IMR-90 (cell line): Measurements from ENCODE around the gene MESP2. TPM values are rescaled to one million over a fixed set of nuclear protein-coding genes. Genes with fewer than 3 reads are reported as not detected.

Experiments
- ATAC-seq: fragments of 200-7000 bp; cut with Tn5 transposase; 2 replicates; pipeline ENCODE4 v1.9.1; 2020; ENCODE audit warnings: low read depth, mild to moderate bottlenecking, moderate library complexity
- BruUV-seq: library from RNA; stranded (reverse); fragments of 400-500 nt; replicated peaks from 2 replicates; lab custom pipeline; 2021; lab: Mats Ljungman, UMichigan
- CTCF ChIA-PET: fragments of 300-600 bp; formaldehyde crosslinking; extraction: SDS; loops from one replicate; lab custom pipeline; 2021; ENCODE audit warnings: antibody characterized with exemption; lab: Yijun Ruan, JAX
- POLR2A ChIA-PET: fragments of 300-600 bp; sonication (Branson Sonifier 250); formaldehyde crosslinking; loops from one replicate; lab custom pipeline; 2022; ENCODE audit warnings: antibody characterized with exemption; ENCODE audit not compliant: unreplicated experiment; lab: Charles Lee
- DNase-seq: peaks from one replicate; pipeline ENCODE4 v3.0.0; 2013
- H2AFZ ChIP-seq: replicated peaks from 2 replicates; pipeline ENCODE3; 2013; ENCODE audit warnings: low read length, mild to moderate bottlenecking; ENCODE audit not compliant: poor library complexity
- H2AK5ac ChIP-seq: 2 replicates; pipeline ENCODE4 v1.6.1; 2013; ENCODE audit warnings: low read depth, low read length, inconsistent platforms
- H2AK9ac ChIP-seq: replicated peaks from 2 replicates; pipeline ENCODE3; 2013; ENCODE audit warnings: mild to moderate bottlenecking, low read depth, low read length, moderate library complexity; ENCODE audit not compliant: poor library complexity
- H2BK120ac ChIP-seq: 2 replicates; pipeline ENCODE4 v1.6.1; 2013; ENCODE audit warnings: low read depth, low read length, inconsistent platforms
- H2BK15ac ChIP-seq: 3 replicates; pipeline ENCODE4 v1.6.1; 2013; ENCODE audit warnings: low read depth, low read length, inconsistent platforms
- H2BK20ac ChIP-seq: 2 replicates; pipeline ENCODE4 v1.6.1; 2013; ENCODE audit warnings: low read depth, mild to moderate bottlenecking, inconsistent platforms, low read length, moderate library complexity
- H2BK5ac ChIP-seq: 2 replicates; pipeline ENCODE4 v1.6.1; 2013; ENCODE audit warnings: mild to moderate bottlenecking, low read depth, low read length, inconsistent platforms; ENCODE audit not compliant: poor library complexity, severe bottlenecking
- H3K14ac ChIP-seq: replicated peaks from 2 replicates; pipeline ENCODE4 v1.6.1; 2013; ENCODE audit warnings: low read depth, low read length, inconsistent platforms
- H3K18ac ChIP-seq: 2 replicates; pipeline ENCODE4 v1.6.1; 2013; ENCODE audit warnings: low read depth, low read length, control low read depth
- H3K23ac ChIP-seq: 2 replicates; pipeline ENCODE4 v1.6.1; 2013; ENCODE audit warnings: low read depth, low read length, inconsistent platforms
- H3K27ac ChIP-seq: 2 replicates; pipeline ENCODE4 v1.5.1; 2013; ENCODE audit warnings: mild to moderate bottlenecking, control low read depth, low read length; ENCODE audit not compliant: insufficient read depth
- H3K27me3 ChIP-seq: 2 replicates; pipeline ENCODE4 v1.6.1; 2013; ENCODE audit warnings: low read length; ENCODE audit not compliant: control insufficient read depth, insufficient read depth
- H3K36me3 ChIP-seq: 2 replicates; pipeline ENCODE4 v1.6.1; 2013; ENCODE audit warnings: low read length, mixed read lengths; ENCODE audit not compliant: control insufficient read depth, insufficient read depth
- H3K4ac ChIP-seq: 2 replicates; pipeline ENCODE4 v1.6.1; 2013; ENCODE audit warnings: low read depth, low read length, inconsistent platforms
- H3K4me1 ChIP-seq: 2 replicates; pipeline ENCODE4 v1.6.1; 2013; ENCODE audit warnings: low read length, mixed read lengths; ENCODE audit not compliant: control insufficient read depth, insufficient read depth
- H3K4me2 ChIP-seq: 2 replicates; pipeline ENCODE4 v1.6.1; 2013; ENCODE audit warnings: low read depth, mild to moderate bottlenecking, control low read depth, low read length, moderate library complexity
- H3K4me3 ChIP-seq: 2 replicates; pipeline ENCODE4 v1.5.1; 2013; ENCODE audit warnings: low read depth, mild to moderate bottlenecking, control low read depth, low read length, moderate library complexity; ENCODE audit not compliant: insufficient read depth
- H3K56ac ChIP-seq: 2 replicates; pipeline ENCODE4 v1.6.1; 2013; ENCODE audit warnings: low read length, inconsistent platforms; ENCODE audit not compliant: insufficient read depth; ENCODE audit errors: extremely low read depth
- H3K79me1 ChIP-seq, 2 experiments: 2 replicates each; pipeline ENCODE4 v1.6.1; 2013; ENCODE audit warnings: low read length in 2 of 2, inconsistent platforms in 1 of 2, low read depth in 1 of 2
- H3K9ac ChIP-seq: 2 replicates; pipeline ENCODE4 v1.6.1; 2013; ENCODE audit warnings: low read depth, low read length, control low read depth
- H3K9me1 ChIP-seq: 2 replicates; pipeline ENCODE4 v1.6.1; 2013; ENCODE audit warnings: low read length, inconsistent platforms; ENCODE audit not compliant: insufficient read depth
- H3K9me3 ChIP-seq: 2 replicates; pipeline ENCODE4 v1.6.1; 2013; ENCODE audit warnings: low read length; ENCODE audit not compliant: control insufficient read depth, insufficient read depth
- H4K20me1 ChIP-seq: 2 replicates; pipeline ENCODE4 v1.6.1; 2013; ENCODE audit warnings: low read length, inconsistent platforms; ENCODE audit not compliant: insufficient read depth
- H4K5ac ChIP-seq: 2 replicates; pipeline ENCODE4 v1.6.1; 2013; ENCODE audit warnings: mild to moderate bottlenecking, low read depth, low read length, control low read depth
- H4K8ac ChIP-seq, 2 experiments: 2 replicates each; pipeline ENCODE4 v1.6.1; 2013; ENCODE audit warnings: low read depth in 2 of 2, low read length in 2 of 2, control low read depth in 1 of 2, inconsistent platforms in 1 of 2
- H4K91ac ChIP-seq: 2 replicates; pipeline ENCODE4 v1.6.1; 2013; ENCODE audit warnings: low read depth, low read length, inconsistent platforms; ENCODE audit not compliant: insufficient read depth
- BHLHE40 ChIP-seq: fragments of 150-350 bp; IDR thresholded peaks from 2 replicates; pipeline ENCODE4 v1.6.1; 2016; ENCODE audit warnings: mild to moderate bottlenecking, low read depth, low read length
- CEBPB ChIP-seq: IDR thresholded peaks from 2 replicates; pipeline ENCODE4 v1.6.1; 2012; ENCODE audit warnings: low read depth, low read length, improper control_type of control experiment
- CHD1 ChIP-seq: IDR thresholded peaks from 2 replicates; pipeline ENCODE4 v1.6.1; 2012; ENCODE audit warnings: low read depth, low read length, improper control_type of control experiment
- CTCF ChIP-seq: conservative IDR thresholded peaks from 2 replicates; pipeline ENCODE4 v1.5.1; 2012; ENCODE audit warnings: mild to moderate bottlenecking, low read depth, low read length, improper control_type of control experiment
- ELK1 ChIP-seq: fragments of 150-350 bp; IDR thresholded peaks from 2 replicates; pipeline ENCODE4 v1.6.1; 2016; ENCODE audit warnings: low read depth, mild to moderate bottlenecking, low read length, moderate library complexity, borderline replicate concordance
- FOS ChIP-seq: fragments of 150-350 bp; IDR thresholded peaks from 2 replicates; pipeline ENCODE4 v1.6.1; 2016; ENCODE audit warnings: low read depth, low read length
- MAFK ChIP-seq: IDR thresholded peaks from 2 replicates; pipeline ENCODE4 v1.6.1; 2012; ENCODE audit warnings: low read depth, low read length, improper control_type of control experiment
- MAZ ChIP-seq: IDR thresholded peaks from 2 replicates; pipeline ENCODE4 v1.6.1; 2012; ENCODE audit warnings: low read depth, mild to moderate bottlenecking, low read length, improper control_type of control experiment, moderate library complexity, borderline replicate concordance
- NFE2L2 ChIP-seq: fragments of 150-350 bp; IDR thresholded peaks from 2 replicates; pipeline ENCODE4 v1.6.1; 2016; ENCODE audit warnings: low read depth, mild to moderate bottlenecking, low read length
- POLR2A ChIP-seq: IDR thresholded peaks from 2 replicates; pipeline ENCODE4 v1.6.1; 2012; ENCODE audit warnings: mild to moderate bottlenecking, low read depth, low read length
- RCOR1 ChIP-seq: IDR thresholded peaks from 2 replicates; pipeline ENCODE4 v1.6.1; 2012; ENCODE audit warnings: mild to moderate bottlenecking, low read length, improper control_type of control experiment; ENCODE audit not compliant: insufficient replicate concordance
- WGBS, 2 experiments: methylation state at CpG; one replicate each; pipeline versions ENCODE4 v1.1.5 to v1.1.7; 2013; ENCODE audit warnings: missing lambda C conversion rate in 2 of 2; ENCODE audit not compliant: insufficient read length in 1 of 2; ENCODE audit errors: extremely low coverage in 2 of 2; 5-methylcytosine and 5-hydroxymethylcytosine counted together
- dilution Hi-C: fragments of 300-500 bp; cut with HindIII; formaldehyde crosslinking; loops from one replicate; pipeline ENCODE4 v1.14.3; 2018; ENCODE audit warnings: low sequenced_read_pairs; ENCODE audit not compliant: unreplicated experiment
- in situ Hi-C: fragments of 300-500 bp; cut with MboI; formaldehyde crosslinking; loops from 3 replicates; pipeline ENCODE4 v1.14.3; 2019; ENCODE audit warnings: low sequenced_read_pairs, inconsistent platforms, mixed read lengths
- intact Hi-C: fragments of 100-400 bp; cut with micrococcal nuclease; formaldehyde crosslinking; loops from 2 replicates; pipeline ENCODE4 v1.10.0; 2022
- polyA plus RNA-seq, 3 experiments: library from polyadenylated mRNA; depleted of rRNA; stranded (reverse); fragments of >200 nt; gene quantifications; 2 replicates each; pipeline ENCODE4 v1.2.3, GENCODE V29; 2012; ENCODE audit warnings: low replicate concordance in 1 of 3
- total RNA-seq: library from RNA; depleted of rRNA; stranded (reverse); fragments of >200 nt; gene quantifications from 2 replicates; pipeline ENCODE4 v1.2.3, GENCODE V29; 2012

The MESP2 gene
- total and polyA plus RNA-seq, 2 of the 4 experiments (the other 2 are of a cell fraction) = 0.18 to 0.32 TPM

GRCh38 chr15:89758981-89759380 lies 17.2 kb upstream of the MESP2 start:
- Histone ChIP-seq H3K4me3 (no peak overlapping the region), H4K91ac (no peak overlapping the region), H3K79me1 (no peaks in the 10 kb centered on the region), H2BK15ac (no peak overlapping the region), H3K27me3 (no peaks in the 10 kb centered on the region), H4K8ac (no peak overlapping the region), H3K27ac (no peak overlapping the region), H3K18ac (no peak overlapping the region), H3K4me1 (peaks cover 2% of the 10 kb centered on the region; the same call in 1 of the 2 replicates), H3K9ac (no peak overlapping the region), H3K9me3 (no peaks in the 10 kb centered on the region), H2BK5ac (no peak overlapping the region), H2BK20ac (no peak overlapping the region), H2AFZ (peak overlapping the region; percentile 52), H3K36me3 (no peaks in the 10 kb centered on the region), H3K4ac (no peak overlapping the region), H3K14ac (no peak overlapping the region), H3K9me1 (no peaks in the 10 kb centered on the region; the same call in 1 of the 2 replicates), H4K5ac (no peak overlapping the region), H4K20me1 (no peaks in the 10 kb centered on the region), H2AK5ac (no peak overlapping the region), H3K23ac (no peak overlapping the region), H3K56ac (no peak overlapping the region), H2AK9ac (no peak overlapping the region), H3K4me2 (no peak overlapping the region), H2BK120ac (no peak overlapping the region)
- intact Hi-C loops = no loop called here
- ATAC-seq (no peak), DNase-seq (no peak)
- CTCF ChIA-PET = interaction anchor here (3.9 to 4.2 kb wide), 2 partner anchors 117 to 130 kb away, joined by 27 to 59 read pairs; no protein-coding TSS in a partner anchor
- POLR2A ChIA-PET = no interaction called here
- TF ChIP-seq RCOR1 = no peak
- no peak for TF ChIP-seq POLR2A
- TF ChIP-seq CTCF = no peak
- TF ChIP-seq NFE2L2 = no peak
- no peak for TF ChIP-seq BHLHE40
- TF ChIP-seq MAFK = no peak
- TF ChIP-seq MAZ = no peak
- TF ChIP-seq FOS = no peak
- TF ChIP-seq CEBPB = no peak
- no peak for TF ChIP-seq ELK1
- TF ChIP-seq CHD1 = no peak
- in situ Hi-C loops = loop anchor here (5.0 to 10.0 kb wide), 2 partner anchors 118 to 316 kb away; no protein-coding TSS in a partner anchor
- BruUV-seq = no TSS peak
- dilution Hi-C loops = loop anchor here (25.0 kb wide), 1 partner anchor 103 kb away; no protein-coding TSS in a partner anchor
- WGBS, 2 experiments = 83% methylated on average over 3 of the region's 8 CpGs; no CpG with 5 or more reads in 1 of the 2 experiments
